ENCODE measurements around the gene SEMA5A. TPM values are rescaled to one million over a fixed set of nuclear protein-coding genes. Genes with fewer than 3 reads are reported as not detected.

The SEMA5A gene
- polyA plus RNA-seq, 3 donors: not detected

GRCh38 chr5:9186069-9186468 lies 359.8 kb downstream of the SEMA5A start:
- TF ChIP-seq CTCF (IDR thresholded peaks at IDR 0.05): no peak
- no CpG with 5 or more reads among the region's 1 CpG for WGBS (ENCODE audit: insufficient coverage)

GRCh38 chr5:9183992-9184391 lies 361.9 kb downstream of the SEMA5A start:
- H4K20me1 ChIP-seq (ENCODE audit: insufficient read depth, low read length): no peaks in the 10 kb centered on the region
- no peaks in the 10 kb centered on the region for H3K36me3 ChIP-seq (replicated peaks in 1 of 2; ENCODE audit: control insufficient read depth in 1 of 2, insufficient read depth in 2 of 2, low read length in 2 of 2)
- H3K79me2 ChIP-seq (ENCODE audit: insufficient read depth, low read length): no peaks in the 10 kb centered on the region
- H3K9me3 Mint-ChIP-seq: peaks cover 0 to 5% (median 0%) of the 10 kb centered on the region in 7 donors
- no peak overlapping the region for H3K4me2 ChIP-seq (replicated peaks; ENCODE audit: extremely low read depth, low read length, poor library complexity, severe bottlenecking)
- no peak for DNase-seq
- no peak for TF ChIP-seq CTCF (IDR thresholded peaks at IDR 0.05)
- H3K4me1 Mint-ChIP-seq: no peaks in the 10 kb centered on the region
- no peak overlapping the region for H3K27ac Mint-ChIP-seq
- no peak overlapping the region for H3K9ac ChIP-seq (ENCODE audit: insufficient read depth, low read length, poor library complexity, severe bottlenecking)
- no peak overlapping the region for H3K27ac ChIP-seq (ENCODE audit: low read depth in 1 of 2, low read length in 2 of 2)
- H3K36me3 Mint-ChIP-seq: no peaks in the 10 kb centered on the region
- no peak overlapping the region for H3K4me3 ChIP-seq (replicated peaks in 1 of 3; ENCODE audit: low read depth in 2 of 3, low read length in 3 of 3)
- H3K9me3 ChIP-seq (replicated peaks in 1 of 2; ENCODE audit: control insufficient read depth in 1 of 2, insufficient read depth in 1 of 2, low read length in 2 of 2): no peaks in the 10 kb centered on the region
- no peak overlapping the region for H2AFZ ChIP-seq (ENCODE audit: insufficient read depth, low read depth, low read length, poor library complexity, severe bottlenecking)
- intact Hi-C loops (cut with micrococcal nuclease): no loop called here
- H3K27me3 Mint-ChIP-seq (ENCODE audit: low read depth in 3 of 3): peaks cover 0 to 6% (median 1%) of the 10 kb centered on the region in 3 donors
- no peaks in the 10 kb centered on the region for H3K27me3 ChIP-seq (ENCODE audit: control insufficient read depth in 2 of 2, insufficient read depth in 2 of 2, low read length in 2 of 2)
- H3K4me3 Mint-ChIP-seq: no peak overlapping the region
- no peaks in the 10 kb centered on the region for H3K4me1 ChIP-seq (ENCODE audit: control insufficient read depth in 1 of 2, insufficient read depth in 2 of 2, low read length in 2 of 2)

More at GRCh38 chr5:9186069-9186468, 359.8 kb downstream of the SEMA5A start:
- no peaks in the 10 kb centered on the region for H3K9me3 ChIP-seq (replicated peaks in 1 of 2; ENCODE audit: control insufficient read depth in 1 of 2, insufficient read depth in 1 of 2, low read length in 2 of 2)
- H2AFZ ChIP-seq (ENCODE audit: insufficient read depth, low read depth, low read length, poor library complexity, severe bottlenecking): no peak overlapping the region
- H3K27me3 Mint-ChIP-seq (ENCODE audit: low read depth in 3 of 3): peaks cover 0 to 6% (median 1%) of the 10 kb centered on the region in 3 donors
- H3K4me1 ChIP-seq (ENCODE audit: control insufficient read depth in 1 of 2, insufficient read depth in 2 of 2, low read length in 2 of 2): no peaks in the 10 kb centered on the region
- intact Hi-C loops (cut with micrococcal nuclease): no loop called here
- H3K4me2 ChIP-seq (replicated peaks; ENCODE audit: extremely low read depth, low read length, poor library complexity, severe bottlenecking): no peak overlapping the region
- no peak overlapping the region for H3K4me3 Mint-ChIP-seq
- no peak for DNase-seq
- no peak overlapping the region for H3K9ac ChIP-seq (ENCODE audit: insufficient read depth, low read length, poor library complexity, severe bottlenecking)
- no peak overlapping the region for H3K27ac Mint-ChIP-seq
- H3K79me2 ChIP-seq (ENCODE audit: insufficient read depth, low read length): no peaks in the 10 kb centered on the region
- no peaks in the 10 kb centered on the region for H3K36me3 Mint-ChIP-seq
- H3K27ac ChIP-seq (ENCODE audit: low read depth in 1 of 2, low read length in 2 of 2): no peak overlapping the region
- no peaks in the 10 kb centered on the region for H3K4me1 Mint-ChIP-seq
- H3K9me3 Mint-ChIP-seq: peaks cover 0 to 5% (median 0%) of the 10 kb centered on the region in 7 donors
- H3K4me3 ChIP-seq (replicated peaks in 1 of 3; ENCODE audit: low read depth in 2 of 3, low read length in 3 of 3): no peak overlapping the region
- no peaks in the 10 kb centered on the region for H3K27me3 ChIP-seq (ENCODE audit: control insufficient read depth in 2 of 2, insufficient read depth in 2 of 2, low read length in 2 of 2)
- no peaks in the 10 kb centered on the region for H3K36me3 ChIP-seq (replicated peaks in 1 of 2; ENCODE audit: control insufficient read depth in 1 of 2, insufficient read depth in 2 of 2, low read length in 2 of 2)
- H4K20me1 ChIP-seq (ENCODE audit: insufficient read depth, low read length): no peaks in the 10 kb centered on the region
